Measurements from ENCODE around the gene RPLP1.

RPLP1 gene

GRCh38 chr15:69472046-69472445 is 19.4 kb downstream of the RPLP1 start:
- no peak for DNase-seq

- no peak for DNase-seq
Measured at GRCh38 chr15:69472562-69472961, 19.9 kb downstream of the RPLP1 start.

- DNase-seq, result no peak
Measured at GRCh38 chr15:69474291-69474690, 21.7 kb downstream of the RPLP1 start.

GRCh38 chr15:69474846-69475455 is 22.3 kb downstream of the RPLP1 start:
- no peak for DNase-seq

- peak; percentile 72 for DNase-seq
Measured at GRCh38 chr15:69475769-69476358, 23.2 kb downstream of the RPLP1 start.

GRCh38 chr15:69476704-69477473 is 24.3 kb downstream of the RPLP1 start:
- no peak for DNase-seq

GRCh38 chr15:69478259-69478781 is 25.7 kb downstream of the RPLP1 start:
- DNase-seq, result no peak

- no peak for DNase-seq
Measured at GRCh38 chr15:69479081-69479480, 26.5 kb downstream of the RPLP1 start.

- no peak for DNase-seq
Measured at GRCh38 chr15:69479971-69480370, 27.4 kb downstream of the RPLP1 start.

GRCh38 chr15:69480932-69481331 is 28.3 kb downstream of the RPLP1 start:
- no peak for DNase-seq

GRCh38 chr15:69482686-69483256 is 30.2 kb downstream of the RPLP1 start:
- DNase-seq, result no peak

GRCh38 chr15:69484837-69485236 is 32.2 kb downstream of the RPLP1 start:
- DNase-seq, result no peak

- DNase-seq, result no peak
Measured at GRCh38 chr15:69486481-69487110, 34.0 kb downstream of the RPLP1 start.

GRCh38 chr15:69489073-69489571 is 36.5 kb downstream of the RPLP1 start:
- DNase-seq, result no peak

- no peak for DNase-seq
Measured at GRCh38 chr15:69490356-69491037, 37.9 kb downstream of the RPLP1 start.

GRCh38 chr15:69491038-69491505 is 38.5 kb downstream of the RPLP1 start:
- DNase-seq, result no peak

- DNase-seq, result no peak
Measured at GRCh38 chr15:69493406-69493805, 40.8 kb downstream of the RPLP1 start.

- DNase-seq, result no peak
Measured at GRCh38 chr15:69496001-69496400, 43.4 kb downstream of the RPLP1 start.

- DNase-seq, result no peak
Measured at GRCh38 chr15:69497076-69497475, 44.5 kb downstream of the RPLP1 start.

- DNase-seq, result peak; percentile 14
Measured at GRCh38 chr15:69497667-69498066, 45.0 kb downstream of the RPLP1 start.

GRCh38 chr15:69498282-69498681 is 45.7 kb downstream of the RPLP1 start:
- DNase-seq, result no peak

- DNase-seq, result peak; percentile 21
Measured at GRCh38 chr15:69498987-69499386, 46.4 kb downstream of the RPLP1 start.

All from activated CD4-positive, alpha-beta T cell treated with anti-CD3 and anti-CD28 coated beads, Interleukin-2, amount 50 U/mL, for 16 hours (primary cell).